Omental fat pad (tissue), 4 donors: ENCODE measurements around the gene RBSN. TPM values are rescaled to one million over a fixed set of nuclear protein-coding genes. Genes with fewer than 3 reads are reported as not detected.

ENCODE experiments used
- ATAC-seq: fragments of 150-250 bp; one replicate; pipeline ENCODE4 v1.9.1; 2016; ENCODE audit warnings: mild to moderate bottlenecking, moderate library complexity; ENCODE audit not compliant: low FRiP score
- DNase-seq: peaks from one replicate; pipeline ENCODE4 v3.0.0-alpha.2; 2019; ENCODE audit warnings: low spot score
- total RNA-seq, 4 donors: library from RNA; depleted of rRNA; stranded (reverse); fragments of >200 nt; gene quantifications; one replicate each; pipeline ENCODE4 v1.1.0, GENCODE V29; 2016
- TF ChIP-seq, protein P1 (sequence below), 3 donors: fragments of 450-650 bp; IDR thresholded peaks; one replicate each; pipeline ENCODE4 v1.5.1; 2016 to 2017; ENCODE audit warnings: antibody characterized with exemption in 3 of 3, mild to moderate bottlenecking in 3 of 3, moderate library complexity in 2 of 3

The RBSN gene
- total RNA-seq, 4 donors from 2014 or later = 22.3 to 32.3 (median 23.3) TPM

GRCh38 chr3:15099364-15100098, 583 bp upstream of the RBSN start:
- ATAC-seq = no peak

DNA sequence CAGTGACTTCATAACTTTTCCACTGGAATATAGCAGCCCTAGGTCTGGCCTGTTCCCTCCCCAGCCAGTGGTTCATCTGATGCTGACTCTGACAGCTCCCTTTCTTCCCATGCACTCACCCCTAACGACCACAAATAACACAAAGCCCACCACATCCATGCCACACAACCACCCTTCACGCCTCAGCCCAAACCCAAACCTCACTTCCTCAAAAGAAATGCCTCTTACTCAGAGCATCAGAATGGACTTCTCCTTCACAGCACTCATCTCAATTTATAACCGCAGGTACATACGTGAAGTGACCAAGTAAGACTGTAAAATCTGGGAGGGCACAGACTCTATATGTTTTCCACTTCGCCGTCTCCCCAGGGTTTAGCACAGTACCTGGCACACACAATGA, 1.1 kb downstream of the RBSN start:
- no peak for ATAC-seq
- TF ChIP-seq, protein P1, sequence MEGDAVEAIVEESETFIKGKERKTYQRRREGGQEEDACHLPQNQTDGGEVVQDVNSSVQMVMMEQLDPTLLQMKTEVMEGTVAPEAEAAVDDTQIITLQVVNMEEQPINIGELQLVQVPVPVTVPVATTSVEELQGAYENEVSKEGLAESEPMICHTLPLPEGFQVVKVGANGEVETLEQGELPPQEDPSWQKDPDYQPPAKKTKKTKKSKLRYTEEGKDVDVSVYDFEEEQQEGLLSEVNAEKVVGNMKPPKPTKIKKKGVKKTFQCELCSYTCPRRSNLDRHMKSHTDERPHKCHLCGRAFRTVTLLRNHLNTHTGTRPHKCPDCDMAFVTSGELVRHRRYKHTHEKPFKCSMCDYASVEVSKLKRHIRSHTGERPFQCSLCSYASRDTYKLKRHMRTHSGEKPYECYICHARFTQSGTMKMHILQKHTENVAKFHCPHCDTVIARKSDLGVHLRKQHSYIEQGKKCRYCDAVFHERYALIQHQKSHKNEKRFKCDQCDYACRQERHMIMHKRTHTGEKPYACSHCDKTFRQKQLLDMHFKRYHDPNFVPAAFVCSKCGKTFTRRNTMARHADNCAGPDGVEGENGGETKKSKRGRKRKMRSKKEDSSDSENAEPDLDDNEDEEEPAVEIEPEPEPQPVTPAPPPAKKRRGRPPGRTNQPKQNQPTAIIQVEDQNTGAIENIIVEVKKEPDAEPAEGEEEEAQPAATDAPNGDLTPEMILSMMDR (IDR thresholded peaks at IDR 0.05) = no peak
- no peak for DNase-seq

More at GRCh38 chr3:15099364-15100098, 583 bp upstream of the RBSN start:
- DNase-seq = no peak
- TF ChIP-seq, protein P1 (IDR thresholded peaks at IDR 0.05) = no peak

GRCh38 chr3:15096046-15096445, 2.9 kb downstream of the RBSN start:
- ATAC-seq (no peak), DNase-seq (no peak)
- TF ChIP-seq, protein P1 (IDR thresholded peaks at IDR 0.05) = no peak

DNA sequence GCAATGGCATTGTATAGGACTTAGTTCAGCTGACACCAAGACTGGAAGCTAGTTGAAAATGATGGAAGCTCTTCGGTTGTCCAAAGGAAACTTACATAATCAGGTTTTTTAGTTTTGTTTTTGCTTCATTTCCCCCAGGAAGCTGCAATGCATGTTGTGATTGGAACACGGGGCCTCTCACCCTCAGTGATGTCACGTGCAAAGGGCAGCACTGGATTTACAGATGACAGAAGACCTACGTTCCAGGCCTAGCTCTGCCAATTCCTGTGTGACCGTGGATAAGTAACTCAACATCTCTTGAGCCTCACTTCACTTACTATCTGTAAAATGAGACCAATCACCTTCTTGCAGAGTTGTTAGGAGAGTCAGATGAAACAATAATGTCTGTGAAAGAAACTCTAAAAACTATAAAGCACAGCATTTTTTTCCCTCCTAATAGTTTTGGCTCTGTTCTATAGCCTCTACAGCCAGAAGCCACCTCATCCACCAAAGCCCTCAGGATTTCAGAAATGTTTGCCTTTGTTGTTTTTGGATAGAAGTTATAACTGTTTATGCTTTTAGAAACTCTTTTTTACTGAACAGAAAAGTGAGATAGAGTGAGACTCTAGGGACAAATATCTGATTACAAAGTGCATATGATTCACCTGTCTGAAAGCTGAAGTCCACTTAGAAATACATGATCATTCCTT, 4.6 kb downstream of the RBSN start:
- TF ChIP-seq, protein P1 (IDR thresholded peaks at IDR 0.05) = no peak
- DNase-seq = no peak

DNA sequence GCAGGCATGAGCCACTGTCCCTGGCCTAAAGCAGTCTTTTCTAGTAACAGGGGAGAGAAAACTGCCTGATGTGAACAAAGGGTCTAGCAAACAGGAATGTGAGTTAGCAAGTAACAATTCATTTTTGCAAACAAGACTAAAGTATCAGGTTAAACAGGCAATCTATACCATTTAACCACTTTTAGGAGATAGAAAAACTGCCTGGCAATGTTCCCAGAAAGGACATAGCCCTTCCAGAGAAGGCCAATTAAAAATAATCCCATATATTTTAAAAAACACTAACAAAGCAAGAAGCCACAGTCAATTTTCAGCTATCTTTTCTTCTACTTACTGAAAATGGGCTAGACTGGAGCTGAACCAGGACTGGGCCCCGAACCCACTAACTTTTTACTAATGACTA, 6.3 kb downstream of the RBSN start:
- TF ChIP-seq, protein P1 (IDR thresholded peaks at IDR 0.05) = no peak
- no peak for ATAC-seq

More for the DNA sequence above, 4.6 kb downstream of the RBSN start:
- no peak for ATAC-seq

GRCh38 chr3:15091575-15091974, 7.4 kb downstream of the RBSN start:
- no peak for ATAC-seq
- TF ChIP-seq, protein P1 (IDR thresholded peaks at IDR 0.05) = no peak
- DNase-seq = no peak

More for the DNA sequence above, 6.3 kb downstream of the RBSN start:
- DNase-seq = no peak
